PC-9 (cell line): ENCODE measurements around the gene PTPRM. TPM values are rescaled to one million over a fixed set of nuclear protein-coding genes. Genes with fewer than 3 reads are reported as not detected.

Experiments used
- BruUV-seq: library from RNA; stranded (reverse); fragments of 400-500 nt; replicated peaks from 2 replicates; lab custom pipeline; 2021; lab: Mats Ljungman, UMichigan
- CTCF ChIA-PET: fragments of 300-600 bp; sonication (Branson Sonifier 250); formaldehyde crosslinking; loops from one replicate; lab custom pipeline; 2022; ENCODE audit warnings: antibody characterized with exemption; lab: Charles Lee
- POLR2A ChIA-PET: fragments of 300-600 bp; sonication (Branson Sonifier 250); formaldehyde crosslinking; loops from one replicate; lab custom pipeline; 2022; ENCODE audit warnings: antibody characterized with exemption; ENCODE audit not compliant: unreplicated experiment; lab: Charles Lee
- DNase-seq, 2 experiments: peaks; one replicate each; pipeline versions ENCODE4 v3.0.0 to v3.0.0-alpha.2; 2015 to 2022; ENCODE audit warnings: mixed read lengths in 1 of 2
- H2AFZ ChIP-seq: fragments of 200-600 bp; sonication (generic); 2 replicates; pipeline ENCODE4 v1.8.1; 2017; ENCODE audit warnings: antibody characterized with exemption
- H3F3A ChIP-seq: fragments of 200-600 bp; sonication (generic); 2 replicates; pipeline ENCODE4 v1.8.1; 2017; ENCODE audit warnings: antibody characterized with exemption, mild to moderate bottlenecking, low read depth; ENCODE audit not compliant: insufficient read depth
- H3K27ac ChIP-seq: fragments of 200-600 bp; sonication (generic); 2 replicates; pipeline ENCODE4 v1.6.1; 2016; ENCODE audit warnings: mixed run types
- H3K27me3 ChIP-seq: fragments of 200-600 bp; sonication (generic); 2 replicates; pipeline ENCODE4 v1.6.1; 2016; ENCODE audit warnings: low read depth, mixed run types; ENCODE audit not compliant: insufficient read depth
- H3K36me3 ChIP-seq: fragments of 200-600 bp; sonication (generic); 2 replicates; pipeline ENCODE4 v1.6.1; 2016; ENCODE audit warnings: low read depth, mixed run types
- H3K4me1 ChIP-seq: fragments of 200-600 bp; sonication (generic); replicated peaks from 2 replicates; pipeline ENCODE4 v1.6.1; 2016; ENCODE audit warnings: mixed run types; ENCODE audit not compliant: insufficient read depth
- H3K4me2 ChIP-seq: fragments of 200-600 bp; sonication (generic); 2 replicates; pipeline ENCODE4 v1.6.1; 2017; ENCODE audit warnings: mixed run types
- H3K4me3 ChIP-seq: fragments of 200-600 bp; sonication (generic); 2 replicates; pipeline ENCODE4 v1.6.1; 2016; ENCODE audit warnings: mixed run types
- H3K79me2 ChIP-seq: fragments of 200-600 bp; sonication (generic); 2 replicates; pipeline ENCODE4 v1.6.1; 2017; ENCODE audit warnings: low read depth, mixed run types
- H3K9me2 ChIP-seq: fragments of 200-600 bp; sonication (generic); 2 replicates; pipeline ENCODE4 v1.8.1; 2017; ENCODE audit warnings: mild to moderate bottlenecking; ENCODE audit not compliant: insufficient read depth
- H3K9me3 ChIP-seq: fragments of 200-600 bp; sonication (generic); 2 replicates; pipeline ENCODE4 v1.8.1; 2016; ENCODE audit warnings: low read depth; ENCODE audit not compliant: insufficient read depth
- H4K20me1 ChIP-seq: fragments of 200-600 bp; sonication (generic); 2 replicates; pipeline ENCODE4 v1.8.1; 2017; ENCODE audit not compliant: insufficient read depth
- CTCF ChIP-seq: fragments of 200-600 bp; sonication (generic); conservative IDR thresholded peaks from 2 replicates; pipeline ENCODE4 v1.6.1; 2017; ENCODE audit warnings: mixed run types, antibody characterized with exemption, mild to moderate bottlenecking, moderate library complexity
- EZH2 ChIP-seq: fragments of 200-600 bp; sonication (generic); IDR thresholded peaks from 2 replicates; pipeline ENCODE4 v1.8.0; 2017; ENCODE audit warnings: antibody characterized with exemption, low read depth
- intact Hi-C: fragments of 100-400 bp; cut with micrococcal nuclease; formaldehyde crosslinking; loops from one replicate; pipeline ENCODE4 v1.10.0; 2022; ENCODE audit not compliant: unreplicated experiment
- total RNA-seq: library from RNA; stranded (reverse); gene quantifications from 2 replicates; pipeline ENCODE4 v1.2.3, GENCODE V29; 2021

PTPRM gene
- total RNA-seq, 1 experiment from 2014 or later: 32.5 TPM

GRCh38 chr18:7748251-7749007, 181.3 kb downstream of the PTPRM start:
- H3K9me2 ChIP-seq: no peaks in the 10 kb centered on the region
- peaks cover 15% of the 10 kb centered on the region for H3K9me3 ChIP-seq
- intact Hi-C loops: no loop called here
- CTCF ChIA-PET: no interaction called here
- H3K27me3 ChIP-seq: no peaks in the 10 kb centered on the region
- no peaks in the 10 kb centered on the region for H3F3A ChIP-seq
- no peaks in the 10 kb centered on the region for H3K36me3 ChIP-seq
- H3K4me2 ChIP-seq: no peak overlapping the region
- H3K4me1 ChIP-seq: no peaks in the 10 kb centered on the region
- no peaks in the 10 kb centered on the region for H4K20me1 ChIP-seq
- no peak for DNase-seq
- no peak overlapping the region for H3K4me3 ChIP-seq
- POLR2A ChIA-PET: no interaction called here
- BruUV-seq: no TSS peak
- no peak for TF ChIP-seq CTCF
- no peak for TF ChIP-seq EZH2
- no peaks in the 10 kb centered on the region for H3K79me2 ChIP-seq
- H3K27ac ChIP-seq: no peak overlapping the region
- H2AFZ ChIP-seq: no peak overlapping the region

- no peak overlapping the region for H3K4me2 ChIP-seq
Observed at GRCh38 chr18:7749008-7749405, 181.9 kb downstream of the PTPRM start.

GRCh38 chr18:7749510-7749981, 182.4 kb downstream of the PTPRM start:
- Histone ChIP-seq H4K20me1 (no peaks in the 10 kb centered on the region), H2AFZ (no peak overlapping the region), H3K27ac (no peak overlapping the region), H3K79me2 (no peaks in the 10 kb centered on the region), H3K4me2 (no peak overlapping the region), H3K4me1 (no peaks in the 10 kb centered on the region), H3K4me3 (no peak overlapping the region), H3K36me3 (no peaks in the 10 kb centered on the region), H3K9me3 (peaks cover 15% of the 10 kb centered on the region), H3K9me2 (no peaks in the 10 kb centered on the region), H3K27me3 (no peaks in the 10 kb centered on the region), H3F3A (no peaks in the 10 kb centered on the region)
- POLR2A ChIA-PET: no interaction called here
- TF ChIP-seq CTCF: no peak
- no peak for TF ChIP-seq EZH2
- CTCF ChIA-PET: no interaction called here
- no peak for DNase-seq
- intact Hi-C loops: no loop called here
- BruUV-seq: no TSS peak

More at GRCh38 chr18:7749008-7749405, 181.9 kb downstream of the PTPRM start:
- Histone ChIP-seq H3K27me3 (no peaks in the 10 kb centered on the region), H3K4me3 (no peak overlapping the region), H3K9me3 (peaks cover 15% of the 10 kb centered on the region), H3F3A (no peaks in the 10 kb centered on the region), H3K36me3 (no peaks in the 10 kb centered on the region), H3K4me1 (no peaks in the 10 kb centered on the region), H2AFZ (no peak overlapping the region), H3K79me2 (no peaks in the 10 kb centered on the region), H4K20me1 (no peaks in the 10 kb centered on the region), H3K9me2 (no peaks in the 10 kb centered on the region), H3K27ac (no peak overlapping the region)
- ChIA-PET CTCF (no interaction called here), POLR2A (no interaction called here)
- intact Hi-C loops: no loop called here
- no peak for DNase-seq
- no TSS peak for BruUV-seq
- TF ChIP-seq EZH2 (no peak), CTCF (no peak)
